HG02763 (cell line): ENCODE data around the gene SORCS3.

Source experiments
- ATAC-seq: cut with Tn5 transposase; IDR thresholded peaks from one replicate; pipeline ENCODE4 v1.9.1; 2021; ENCODE audit warnings: mild to moderate bottlenecking, moderate library complexity; ENCODE audit not compliant: unreplicated experiment

Gene SORCS3

DNA sequence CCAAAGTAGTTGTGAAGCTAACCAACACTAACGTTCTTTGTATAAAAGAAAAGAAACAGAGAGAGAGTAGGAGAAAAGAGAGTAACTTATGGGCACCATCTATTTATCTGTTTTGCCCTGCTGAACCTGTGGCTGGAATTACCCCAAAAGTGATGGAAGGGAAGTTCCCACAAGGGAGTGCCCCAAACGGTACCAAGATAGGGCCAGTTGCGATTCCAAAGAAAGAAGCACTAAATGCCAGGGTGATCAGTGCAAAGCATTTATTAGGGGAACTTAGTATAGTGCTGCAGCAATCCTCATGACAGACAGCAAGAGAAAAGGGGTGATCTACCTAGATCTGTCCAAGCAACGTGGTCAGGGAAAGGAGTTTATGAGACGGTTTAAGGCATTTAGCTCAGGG is 190.2 kb downstream of the SORCS3 start:
- ATAC-seq = no peak

DNA sequence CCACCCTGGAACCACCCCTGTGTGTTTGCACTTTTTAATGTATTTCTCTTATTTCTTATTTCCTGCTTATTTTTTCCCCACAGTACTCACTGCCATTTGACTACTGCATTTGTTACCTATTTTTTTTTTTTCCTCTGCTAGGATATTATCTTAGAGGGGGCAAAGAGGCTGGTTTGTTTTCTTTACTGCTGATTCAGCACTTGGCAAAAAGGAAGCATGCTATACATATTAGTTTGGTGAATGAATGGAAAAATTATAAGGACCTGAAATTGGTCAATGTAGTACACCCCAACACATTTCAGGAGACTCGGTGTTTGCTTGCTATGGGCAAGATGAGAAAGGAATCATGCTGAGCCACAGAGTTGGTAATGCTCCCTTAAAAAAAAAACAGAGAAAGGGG is 193.5 kb downstream of the SORCS3 start:
- ATAC-seq = no peak

DNA sequence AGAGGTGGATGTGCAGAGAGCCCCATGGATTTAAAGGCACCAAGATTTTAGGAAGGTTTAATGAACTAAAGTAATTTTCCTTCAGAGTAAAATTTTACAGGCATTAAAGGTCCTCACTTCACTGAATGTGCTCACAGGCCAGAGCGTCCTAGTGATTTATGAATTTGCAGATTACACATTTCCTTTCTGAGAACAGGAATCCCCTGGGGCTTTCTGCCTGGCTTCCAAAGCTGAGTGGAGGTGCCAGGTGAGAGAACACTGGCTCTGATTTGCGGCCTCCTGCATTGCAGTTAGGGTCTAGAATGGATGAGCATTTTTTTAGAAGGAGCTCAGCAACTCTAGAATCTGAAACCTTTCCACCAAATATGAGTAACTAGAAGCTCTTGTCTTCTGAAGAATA is 194.3 kb downstream of the SORCS3 start:
- ATAC-seq = no peak

DNA sequence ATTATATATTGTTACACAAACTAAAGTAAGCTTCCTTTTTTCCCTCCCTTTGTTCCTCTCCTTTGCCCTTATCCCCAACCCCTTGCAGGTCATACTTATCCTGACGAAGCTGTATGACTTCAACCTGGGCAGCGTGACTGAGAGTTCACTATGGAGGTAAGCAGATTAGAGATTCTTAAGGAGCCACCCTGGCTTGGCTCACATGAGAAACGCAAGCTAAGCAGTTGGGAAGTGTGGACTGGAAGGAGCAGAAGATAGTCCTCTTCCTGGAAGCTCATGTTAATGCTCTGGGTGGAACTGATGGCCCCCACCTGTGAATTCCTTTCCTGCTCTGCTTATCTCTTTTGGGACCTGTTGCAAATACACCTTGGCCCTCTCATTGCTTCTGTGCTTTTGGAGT is 201.6 kb downstream of the SORCS3 start:
- ATAC-seq = no peak

DNA sequence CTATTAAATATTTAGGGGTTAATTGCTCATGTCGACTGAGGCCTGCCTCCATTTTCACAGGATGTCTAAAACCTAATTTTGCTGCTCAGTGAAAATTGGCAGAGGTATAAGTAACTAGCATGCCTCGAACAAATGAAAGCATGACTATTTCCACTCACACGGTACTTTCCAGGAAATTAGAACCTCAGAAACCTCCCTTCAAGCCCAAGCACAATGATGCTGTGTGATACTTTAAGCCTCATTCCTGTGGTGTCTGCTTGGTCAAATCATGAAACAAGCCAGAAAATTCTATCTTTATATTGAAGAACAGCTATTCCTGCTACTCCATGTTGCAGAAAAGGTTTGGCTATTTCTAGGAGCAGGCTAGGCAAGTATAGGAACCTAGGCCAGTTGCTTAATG is 203.0 kb downstream of the SORCS3 start:
- ATAC-seq = no peak

DNA sequence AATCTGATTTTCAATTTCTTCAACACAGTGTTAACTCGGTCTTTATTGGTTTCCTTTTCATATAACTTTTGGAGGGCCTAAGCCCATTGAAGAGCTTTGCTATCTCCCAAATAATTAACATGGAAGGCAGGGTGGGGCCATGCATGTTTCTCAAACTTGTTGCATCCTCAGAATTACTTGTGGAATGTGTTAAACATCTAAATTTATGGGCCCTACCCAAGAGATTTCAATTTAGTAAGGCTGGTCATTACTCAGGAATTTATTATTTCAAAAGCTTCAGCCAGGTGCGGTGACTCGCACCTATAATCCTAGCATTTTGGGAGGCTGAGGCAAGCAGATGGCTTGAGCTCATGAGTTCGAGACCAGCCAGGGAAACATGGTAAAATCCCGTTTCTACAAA is 208.9 kb downstream of the SORCS3 start:
- no peak for ATAC-seq

DNA sequence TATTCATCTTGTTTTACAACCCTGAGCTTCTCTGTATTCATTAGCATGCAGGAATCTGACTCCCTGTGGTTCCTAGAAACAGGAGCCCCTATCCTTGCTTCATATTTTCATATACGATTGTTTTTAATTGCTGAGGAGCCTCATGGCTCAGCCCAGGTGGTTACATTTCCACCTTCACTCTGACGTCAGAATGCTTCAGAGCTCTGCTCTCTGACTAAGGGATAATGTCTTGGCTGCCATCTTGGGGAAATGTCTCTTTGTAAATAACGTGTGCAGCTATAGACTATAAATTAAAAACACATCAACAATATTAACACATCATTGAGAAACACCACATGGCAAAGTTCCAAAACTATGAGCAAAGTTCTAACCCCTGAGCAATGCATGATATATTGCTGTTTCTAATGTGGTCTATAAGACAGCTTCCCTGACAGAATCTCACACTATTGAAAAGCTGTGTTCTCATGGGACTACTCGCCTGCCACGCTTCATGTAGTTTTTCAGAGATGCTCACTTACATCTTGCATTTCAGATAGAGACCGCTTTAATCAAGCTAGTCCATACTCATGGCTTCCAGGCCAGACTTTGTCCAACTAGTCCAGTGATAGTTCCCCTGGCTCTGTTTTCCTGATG is 227.0 kb downstream of the SORCS3 start:
- ATAC-seq = no peak

DNA sequence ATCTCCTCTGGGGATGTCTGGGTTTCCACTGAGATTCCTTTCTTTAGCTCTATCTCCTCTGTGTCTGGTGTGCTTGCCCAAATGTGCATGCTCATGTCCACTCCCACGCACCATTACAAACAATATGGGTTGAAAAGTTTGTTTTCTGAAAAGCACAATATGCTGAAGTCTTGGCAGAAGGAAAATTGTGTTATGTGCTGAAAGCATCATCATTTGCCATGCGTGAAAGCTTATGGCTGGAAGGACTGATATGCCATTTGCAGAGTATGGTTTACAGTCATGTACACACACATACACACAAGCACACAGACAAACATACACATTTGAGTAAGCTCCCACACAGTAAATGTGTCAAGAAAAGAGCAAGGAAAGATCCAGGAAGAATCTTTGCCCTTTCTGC is 231.6 kb downstream of the SORCS3 start:
- ATAC-seq = no peak

DNA sequence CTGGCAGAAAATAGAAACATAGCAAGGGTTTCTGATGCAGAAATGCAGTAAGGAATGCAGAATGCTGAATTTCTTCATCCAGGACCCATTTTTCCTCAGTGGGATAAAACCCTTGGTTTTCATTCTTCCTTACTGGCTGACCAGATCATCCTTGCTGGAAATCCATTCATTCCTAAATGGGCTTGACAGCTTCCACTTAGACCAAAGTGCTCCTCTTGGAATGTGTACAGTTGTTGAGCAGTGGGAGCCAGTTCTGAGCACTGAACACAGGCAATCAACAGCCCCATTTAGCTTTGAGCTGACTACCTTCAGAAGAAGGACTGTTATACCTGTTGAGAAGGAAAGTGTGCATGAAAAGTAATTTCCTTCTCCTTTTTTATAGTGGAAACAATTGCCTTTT is 232.1 kb downstream of the SORCS3 start:
- ATAC-seq = no peak

DNA sequence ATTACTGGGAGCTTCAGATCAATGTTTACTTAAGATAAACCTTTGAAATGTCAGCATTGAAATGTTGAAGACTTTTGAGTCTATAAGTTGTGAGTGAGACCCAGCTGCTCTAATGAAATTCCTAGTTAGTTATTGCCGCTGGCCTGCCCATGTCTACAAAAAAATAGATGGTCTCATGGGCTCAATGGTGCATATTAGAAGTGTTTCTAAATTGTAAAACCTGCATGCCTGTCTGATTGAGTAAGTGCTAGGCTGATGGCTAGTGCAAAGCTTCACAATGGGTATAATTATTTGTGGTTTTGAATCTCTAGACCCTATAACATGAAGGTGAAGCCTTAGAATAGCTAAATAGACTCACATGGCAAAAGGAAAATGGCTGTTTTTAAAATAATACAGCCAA is 234.5 kb downstream of the SORCS3 start:
- ATAC-seq = no peak

DNA sequence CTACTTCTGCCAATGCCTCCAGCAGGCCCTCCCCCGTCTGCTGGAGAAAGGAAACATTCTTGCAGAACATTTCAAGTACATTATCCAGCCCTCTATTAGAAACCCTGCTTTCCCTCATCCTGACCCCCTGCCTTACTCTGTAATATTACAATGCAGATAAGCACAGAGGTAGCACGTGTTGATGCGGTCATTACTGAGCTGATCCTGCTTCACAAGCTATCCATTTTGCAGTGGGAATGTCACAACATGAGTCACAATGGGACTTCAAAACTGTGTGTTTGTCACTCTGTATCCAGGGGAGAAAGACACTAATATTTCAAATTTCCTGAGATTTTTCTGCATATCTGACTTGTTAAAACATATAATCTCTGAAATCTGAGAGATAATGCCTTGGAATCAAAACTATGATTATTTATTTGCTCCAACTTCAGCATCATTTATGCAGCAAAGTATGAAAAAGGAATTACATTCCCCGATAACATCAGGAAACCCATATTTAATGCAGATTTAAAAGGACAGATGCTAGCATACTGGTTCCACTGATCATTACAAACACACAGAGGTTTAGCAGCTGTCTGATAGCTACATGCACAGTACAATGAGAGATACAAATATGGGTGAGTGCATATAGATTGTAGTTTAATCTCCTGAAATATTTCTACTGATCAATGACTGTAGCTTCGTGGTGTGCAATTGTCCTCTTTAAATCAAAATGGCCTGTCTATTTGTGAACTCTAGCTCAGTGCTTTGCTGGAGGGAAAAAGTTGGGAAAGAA is 239.7 kb downstream of the SORCS3 start:
- ATAC-seq = no peak

DNA sequence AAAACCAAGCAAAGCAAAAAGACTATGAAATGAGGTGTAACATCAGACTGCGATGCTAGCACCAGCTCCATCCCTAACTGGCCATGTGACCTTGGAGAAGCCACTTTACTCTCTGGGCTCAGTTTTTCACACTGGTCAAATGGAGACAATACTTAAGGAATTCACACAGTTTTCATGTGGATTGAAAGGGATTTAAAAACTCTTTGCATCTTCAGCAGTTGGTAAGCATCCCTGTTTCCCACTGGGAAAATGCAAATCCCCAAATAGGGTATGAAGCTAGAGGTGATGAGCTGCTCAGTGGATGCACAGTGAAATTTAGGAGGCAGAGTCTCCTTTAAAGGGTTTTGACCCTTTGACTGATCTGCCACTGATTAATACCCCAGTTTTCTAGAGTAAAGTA is 240.7 kb downstream of the SORCS3 start:
- no peak for ATAC-seq

DNA sequence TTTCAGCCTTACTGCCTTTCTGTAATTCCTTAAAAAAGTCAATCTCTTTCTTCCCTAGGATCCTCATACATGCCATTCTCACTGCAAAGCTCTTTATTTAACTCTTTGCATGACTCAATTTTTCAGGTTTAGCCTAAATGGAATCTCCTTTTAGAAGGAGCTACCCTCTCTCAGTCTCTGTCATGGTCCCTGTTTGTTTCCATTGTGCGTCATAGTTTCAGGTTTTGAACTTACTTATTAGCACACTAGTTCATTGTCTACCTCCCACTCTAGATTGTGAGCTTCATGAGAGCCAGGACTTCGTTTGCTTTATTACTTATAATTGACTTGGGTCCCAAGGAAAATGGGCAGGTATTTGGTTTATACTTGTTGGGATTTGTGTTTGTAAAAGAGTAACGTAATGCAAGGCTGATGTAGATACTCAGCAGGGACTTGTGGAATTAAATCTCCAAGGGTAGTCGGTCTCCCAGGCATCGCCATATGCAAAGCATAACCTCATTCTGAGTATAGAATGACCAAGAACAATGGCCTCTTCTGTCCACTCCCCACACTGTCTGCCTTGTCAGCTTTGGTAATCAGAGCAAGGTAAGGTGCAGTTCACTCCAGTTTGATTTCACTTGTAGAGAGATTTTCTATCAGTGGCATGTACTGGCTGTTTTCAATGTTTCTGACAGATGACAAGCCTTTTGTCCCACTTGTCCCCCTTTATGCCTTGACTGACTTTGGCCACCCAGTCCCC is 252.0 kb downstream of the SORCS3 start:
- ATAC-seq = no peak

DNA sequence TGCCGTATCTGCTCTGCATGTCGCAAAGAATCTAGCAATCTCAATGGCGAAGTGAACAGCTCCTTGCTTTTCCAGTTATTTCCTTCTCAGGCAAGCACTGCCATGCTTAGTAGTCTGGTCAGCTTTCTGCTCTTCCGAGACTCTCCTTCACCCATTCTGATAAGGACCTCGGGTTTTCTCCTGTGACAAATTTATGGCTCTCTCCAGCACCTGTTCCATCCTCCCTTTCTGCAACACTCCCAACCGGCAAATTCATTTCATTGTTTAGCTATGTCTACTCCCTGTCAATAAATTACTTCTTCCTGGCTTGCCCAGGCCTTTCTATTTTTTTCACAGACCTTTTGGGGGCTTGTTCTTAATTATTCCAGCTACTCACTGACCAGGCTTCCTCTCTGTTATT is 252.6 kb downstream of the SORCS3 start:
- no peak for ATAC-seq

DNA sequence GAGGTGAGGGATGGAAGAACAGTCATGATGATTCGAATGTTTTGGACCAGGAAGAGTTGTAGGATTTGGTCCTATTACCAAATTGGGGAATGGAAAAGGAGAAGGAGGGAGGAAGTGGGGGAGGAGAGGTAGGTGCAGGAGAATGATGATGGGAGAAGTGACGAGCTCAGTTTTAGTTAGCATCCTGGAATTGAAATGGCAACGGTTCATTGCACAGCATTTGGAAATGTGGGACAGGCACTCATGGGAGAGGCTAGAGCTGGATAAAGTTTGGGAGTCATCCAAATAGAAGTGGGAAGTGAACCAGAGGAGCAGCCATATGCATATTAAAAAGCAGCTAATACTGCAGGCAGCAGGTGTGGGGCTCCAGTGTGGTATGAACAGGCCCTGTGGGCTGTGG is 253.6 kb downstream of the SORCS3 start:
- ATAC-seq = no peak

DNA sequence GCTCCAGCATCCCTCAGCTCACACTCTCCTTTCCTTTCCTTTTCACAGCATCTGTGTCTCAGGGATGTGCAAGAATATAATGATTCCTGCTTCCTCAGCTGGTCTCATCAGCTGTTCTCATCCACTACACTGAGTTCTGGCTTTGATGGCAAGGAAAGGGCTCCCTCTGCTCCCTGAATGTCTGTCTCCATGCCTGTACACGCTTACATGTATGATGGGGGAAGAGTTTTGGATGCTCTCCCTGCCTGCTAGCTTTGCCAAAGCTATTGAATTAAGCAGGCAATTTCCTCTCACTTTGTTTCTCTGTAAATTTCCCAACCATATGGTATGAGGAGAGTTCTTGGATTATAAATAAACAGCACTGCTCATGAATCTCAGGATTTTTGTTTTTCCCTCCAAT is 254.5 kb downstream of the SORCS3 start:
- ATAC-seq = no peak

DNA sequence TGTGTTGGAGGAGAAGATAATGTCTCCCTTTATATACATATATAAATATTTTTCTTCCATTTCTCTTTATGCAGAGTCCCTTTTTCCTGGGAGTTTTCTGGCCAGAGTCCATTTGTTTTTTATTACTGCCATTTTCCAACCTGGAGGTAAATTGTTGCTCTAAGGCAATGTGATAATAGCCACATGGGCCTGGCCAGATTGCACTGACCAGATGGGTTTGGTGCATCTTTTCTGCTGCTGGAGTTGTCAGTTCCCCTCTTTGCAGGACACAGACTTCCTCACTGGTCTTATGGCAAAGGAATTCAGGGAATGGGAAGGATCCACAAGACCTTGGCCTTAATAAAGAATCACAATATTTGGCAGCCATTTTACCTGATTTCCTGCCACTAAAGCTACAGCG is 254.9 kb downstream of the SORCS3 start:
- no peak for ATAC-seq

DNA sequence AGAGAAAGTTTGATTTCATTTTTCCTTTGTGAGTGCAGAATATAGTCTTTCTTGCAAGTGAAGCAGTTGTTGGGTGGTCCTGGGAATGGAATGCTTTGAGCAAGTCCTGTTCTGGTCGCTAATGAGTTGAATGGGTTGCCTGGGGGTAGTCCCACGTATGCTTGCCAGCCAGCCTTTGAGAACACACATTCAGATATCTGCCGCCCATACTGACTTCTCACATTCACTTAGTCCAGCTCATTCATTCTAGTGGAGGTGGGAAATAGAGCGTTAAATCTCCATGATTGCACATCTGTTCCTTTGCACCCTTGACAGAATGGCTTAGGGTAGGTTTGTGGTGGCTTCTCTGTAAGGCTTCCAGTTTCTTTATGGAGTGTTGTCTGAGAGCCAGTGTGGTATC is 256.6 kb downstream of the SORCS3 start:
- ATAC-seq = no peak

DNA sequence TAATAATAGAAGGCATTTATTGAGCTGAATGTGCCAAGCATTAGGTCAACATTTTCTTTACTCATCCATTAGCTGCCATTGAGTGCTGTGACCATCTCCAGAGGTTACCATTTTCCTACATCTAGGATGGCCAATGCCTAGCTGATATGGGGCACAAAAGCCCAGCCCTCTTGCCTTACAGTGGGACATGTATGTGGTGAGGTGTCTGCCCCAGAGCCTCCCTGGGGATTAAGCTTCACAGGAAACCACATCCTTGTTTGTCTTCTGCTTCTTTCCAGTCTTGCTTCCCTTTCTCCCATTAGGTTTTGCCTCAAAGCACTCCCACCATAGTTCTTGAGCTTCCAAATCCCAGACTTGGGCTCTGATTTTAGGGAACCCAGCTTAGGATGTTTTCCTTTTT is 258.7 kb downstream of the SORCS3 start:
- ATAC-seq = no peak

DNA sequence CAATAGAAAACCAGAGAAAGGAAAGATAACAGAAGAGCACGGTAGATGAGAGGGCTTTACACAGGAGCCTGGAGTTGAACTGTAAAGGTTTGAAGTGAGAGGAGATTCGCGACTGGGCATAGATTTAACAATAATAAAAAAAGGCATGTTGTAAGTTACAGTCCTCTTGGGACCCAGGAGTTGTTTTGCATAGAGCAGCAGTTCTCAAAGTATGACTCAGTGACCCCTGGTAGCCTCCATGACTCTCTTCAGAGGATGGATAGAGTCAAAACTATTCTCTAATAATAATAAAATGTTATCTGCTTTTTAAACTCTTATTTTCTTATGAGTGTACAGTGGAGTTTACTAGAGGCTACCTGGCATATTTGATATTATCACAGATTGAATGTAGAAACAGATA is 262.3 kb downstream of the SORCS3 start:
- ATAC-seq = no peak

DNA sequence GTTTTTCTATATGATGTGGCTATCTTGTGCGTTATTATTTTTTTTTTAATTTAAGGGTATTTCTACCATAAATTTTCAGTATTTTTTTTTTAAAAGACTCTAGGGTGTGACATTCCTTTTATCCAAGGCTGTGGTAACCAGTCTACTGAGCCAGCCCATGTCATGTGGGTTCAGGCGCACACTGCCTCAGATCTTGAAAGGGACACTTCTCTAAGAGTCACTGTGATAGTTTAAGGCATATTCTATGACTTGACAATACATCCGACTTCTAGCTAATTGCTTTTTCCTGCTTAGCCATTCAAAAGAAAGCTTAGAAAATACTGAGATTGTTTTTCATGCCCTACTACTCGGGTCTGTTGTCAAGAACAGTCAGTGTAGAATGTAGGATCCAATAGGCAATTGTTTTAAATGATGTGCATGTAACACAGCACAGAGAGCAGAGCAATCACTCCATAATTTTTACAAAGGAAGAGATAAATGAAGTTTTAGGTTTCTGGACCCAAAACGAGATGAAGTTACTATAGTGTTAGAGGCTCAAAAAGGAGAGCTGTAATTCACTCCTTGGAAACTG is 263.7 kb downstream of the SORCS3 start:
- ATAC-seq = no peak

DNA sequence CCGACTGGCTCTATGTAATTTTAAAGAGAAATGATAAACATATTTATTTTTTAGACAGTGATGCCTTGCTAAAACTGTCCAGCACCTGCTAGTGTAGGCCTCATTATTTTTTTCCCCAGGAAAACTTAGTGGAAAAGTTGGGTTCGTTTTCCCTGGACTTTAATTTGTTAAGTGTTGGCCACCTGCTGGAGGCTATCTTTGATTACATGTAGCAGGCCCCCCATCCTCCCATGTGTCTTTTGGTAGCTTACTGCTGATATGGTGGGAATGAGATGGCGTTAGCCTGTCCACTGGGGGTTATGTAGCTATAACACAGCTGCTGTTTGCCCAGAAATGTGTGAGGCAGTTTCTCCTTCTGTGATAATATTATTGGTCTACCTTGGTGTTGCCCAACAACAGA is 265.0 kb downstream of the SORCS3 start:
- no peak for ATAC-seq
